HEK293 (cell line): ENCODE results near the gene DYRK4.

ENCODE experiments used
- BCL11A ChIP-seq: fragments of 450-650 bp; formaldehyde crosslinking; IDR thresholded peaks from 2 replicates; pipeline ENCODE4 v1.5.1; 2016; ENCODE audit warnings: low read depth, missing biosample characterization, missing genetic modification characterization
- BCL11B ChIP-seq: fragments of 450-650 bp; formaldehyde crosslinking; IDR thresholded peaks from 2 replicates; pipeline ENCODE4 v1.5.1; 2016; ENCODE audit warnings: low read depth, missing biosample characterization, missing genetic modification characterization
- CTCF ChIP-seq: fragments of 450-650 bp; formaldehyde crosslinking; IDR thresholded peaks from 2 replicates; pipeline ENCODE4 v1.5.1; 2016; ENCODE audit warnings: missing biosample characterization, missing genetic modification characterization
- GLI2 ChIP-seq: fragments of 450-650 bp; formaldehyde crosslinking; IDR thresholded peaks from 2 replicates; pipeline ENCODE4; 2017; ENCODE audit warnings: missing biosample characterization, missing genetic modification characterization, low read depth, borderline replicate concordance
- HOXC10 ChIP-seq: sonication (generic); formaldehyde crosslinking; IDR thresholded peaks from 2 replicates; pipeline ENCODE4 v1.8.1; 2023; ENCODE audit warnings: mild to moderate bottlenecking, missing genetic modification reagents
- REST ChIP-seq: fragments of 450-650 bp; formaldehyde crosslinking; IDR thresholded peaks from 2 replicates; pipeline ENCODE4 v1.5.1; 2016; ENCODE audit warnings: missing biosample characterization, missing genetic modification characterization
- YY2 ChIP-seq: fragments of 450-650 bp; formaldehyde crosslinking; IDR thresholded peaks from 2 replicates; pipeline ENCODE4 v1.5.1; 2016; ENCODE audit warnings: missing biosample characterization, missing genetic modification characterization
- ZNF133 ChIP-seq: fragments of 450-650 bp; formaldehyde crosslinking; IDR thresholded peaks from 2 replicates; pipeline ENCODE4 v1.5.1; 2016; ENCODE audit warnings: missing biosample characterization, missing genetic modification characterization
- ZNF26 ChIP-seq: fragments of 450-650 bp; formaldehyde crosslinking; IDR thresholded peaks from 2 replicates; pipeline ENCODE4 v1.5.1; 2016; ENCODE audit warnings: missing biosample characterization, missing genetic modification characterization
- ZNF274 ChIP-seq, 2 experiments: fragments of 200-500 bp in 1 of 2; fragments of 450-650 bp in 1 of 2; sonication (Bioruptor generic) in 1 of 2; formaldehyde crosslinking in 1 of 2; IDR thresholded peaks; 2 replicates each; pipeline versions ENCODE4 v1.5.1 to v1.6.1; 2014 to 2016; ENCODE audit warnings: borderline replicate concordance in 1 of 2, inconsistent platforms in 1 of 2, low read length in 1 of 2, missing biosample characterization in 1 of 2, missing genetic modification characterization in 1 of 2
- ZNF302 ChIP-seq: fragments of 450-650 bp; formaldehyde crosslinking; IDR thresholded peaks from 2 replicates; pipeline ENCODE4 v1.5.1; 2016; ENCODE audit warnings: missing biosample characterization, missing genetic modification characterization, low read depth
- ZNF777 ChIP-seq: fragments of 450-650 bp; formaldehyde crosslinking; IDR thresholded peaks from 2 replicates; pipeline ENCODE4 v1.5.1; 2017; ENCODE audit warnings: missing biosample characterization, missing genetic modification characterization, borderline replicate concordance
- ZNF785 ChIP-seq: fragments of 450-650 bp; formaldehyde crosslinking; IDR thresholded peaks from 2 replicates; pipeline ENCODE4 v1.5.1; 2016; ENCODE audit warnings: missing biosample characterization, missing genetic modification characterization
- ZSCAN16 ChIP-seq: fragments of 450-650 bp; formaldehyde crosslinking; IDR thresholded peaks from 2 replicates; pipeline ENCODE4 v1.5.1; 2016; ENCODE audit warnings: missing biosample characterization, missing genetic modification characterization

GRCh38 chr12:4555804-4556203, 6.2 kb upstream of the DYRK4 start:
- TF ChIP-seq ZNF274 (IDR thresholded peaks at IDR 0.05; ENCODE audit: low read length): no peak
- no peak for TF ChIP-seq ZNF274 (tag by site-specific recombination; IDR thresholded peaks at IDR 0.05; ENCODE audit: borderline replicate concordance)
- no peak for TF ChIP-seq ZNF777 (tag by site-specific recombination)
- no peak for TF ChIP-seq ZNF26 (tag by site-specific recombination)
- TF ChIP-seq GLI2 (tag by site-specific recombination): no peak
- TF ChIP-seq CTCF: no peak
- no peak for TF ChIP-seq ZNF302
- no peak for TF ChIP-seq BCL11B (tag by site-specific recombination)
- TF ChIP-seq ZNF133 (tag by site-specific recombination): no peak
- TF ChIP-seq BCL11A (tag by site-specific recombination): no peak
- TF ChIP-seq ZNF785 (tag by site-specific recombination): no peak
- TF ChIP-seq YY2: no peak
- no peak for TF ChIP-seq REST
- TF ChIP-seq HOXC10 (CRISPR knock-in tag): no peak
- no peak for TF ChIP-seq ZSCAN16 (tag by site-specific recombination)
